CD4-positive, alpha-beta T cell treated with Interleukin-2 at 100 ng/mL for 4 hours (primary cell): Measurements from ENCODE around the gene TBC1D9.

Source experiments
- DNase-seq: peaks from one replicate; pipeline ENCODE4 v3.0.0-alpha.2; 2020; ENCODE audit warnings: low spot score

TBC1D9 gene

DNA sequence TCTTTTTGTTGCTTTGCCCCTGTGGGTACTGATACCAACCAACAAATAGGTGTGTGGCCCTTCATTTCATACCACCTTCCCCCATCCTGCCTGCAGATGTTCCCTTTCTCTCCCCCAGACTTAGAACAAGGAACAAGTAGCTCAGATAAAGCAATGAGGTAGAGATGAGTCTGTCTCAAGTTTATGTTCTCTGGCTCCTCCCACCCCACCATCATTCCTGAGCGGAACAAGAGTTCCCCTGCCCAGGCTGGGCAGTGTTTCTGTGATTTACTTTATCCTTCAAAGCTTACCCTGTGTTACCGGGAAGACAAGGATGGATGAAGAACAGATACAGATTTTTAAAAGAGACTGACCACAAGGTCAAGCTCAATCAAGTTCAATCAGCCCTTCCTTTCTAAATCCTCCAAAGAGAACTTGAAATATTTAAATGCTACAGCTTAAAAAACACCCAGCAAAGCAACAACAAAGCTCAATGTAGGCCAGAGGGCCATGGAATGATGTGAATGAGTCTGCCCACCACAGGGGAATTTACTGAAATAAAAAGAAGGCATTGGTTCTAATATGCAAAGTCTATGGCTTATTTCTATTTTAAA lies 107.4 kb downstream of the TBC1D9 start:
- no peak for DNase-seq

DNA sequence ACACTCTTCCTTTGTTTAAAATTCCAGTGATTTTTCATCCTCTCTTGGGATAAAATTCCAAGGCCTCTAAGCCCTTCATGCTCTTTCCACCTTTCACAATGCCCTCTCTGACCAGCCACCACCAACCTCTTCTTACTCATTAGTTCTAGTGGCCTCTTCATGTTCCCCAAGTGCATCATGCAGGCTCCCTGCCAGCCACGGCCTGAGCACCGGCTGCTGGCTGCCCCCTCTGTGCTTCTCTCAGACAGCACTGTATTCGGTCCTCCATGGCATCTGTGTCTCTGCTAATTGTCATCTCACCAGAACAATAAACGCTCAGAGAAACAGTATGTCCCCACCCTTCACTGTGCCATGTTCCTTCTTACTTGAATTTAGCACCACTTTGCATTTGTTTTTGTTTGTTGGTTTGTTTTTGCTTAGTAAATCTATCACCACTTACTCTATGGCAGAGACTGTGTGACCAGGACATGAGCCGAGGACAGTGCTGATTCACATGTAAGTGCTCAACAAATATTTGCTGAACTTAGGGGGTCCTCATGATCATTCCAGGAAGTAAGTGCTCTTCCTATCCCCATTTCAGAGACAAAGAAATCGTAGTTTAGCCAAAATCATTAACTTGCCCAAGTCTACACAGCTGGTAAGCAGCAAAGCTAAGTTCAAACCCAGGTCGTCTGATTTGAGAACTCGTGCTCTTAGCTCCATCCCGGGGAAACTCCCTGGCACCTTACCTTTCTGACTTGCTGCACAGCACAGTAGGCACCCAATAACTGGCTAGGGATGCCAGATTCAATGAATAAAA lies 110.4 kb downstream of the TBC1D9 start:
- DNase-seq, result no peak

- no peak for DNase-seq
Measured at GRCh38 chr4:140645196-140645595, 111.0 kb downstream of the TBC1D9 start.

DNA sequence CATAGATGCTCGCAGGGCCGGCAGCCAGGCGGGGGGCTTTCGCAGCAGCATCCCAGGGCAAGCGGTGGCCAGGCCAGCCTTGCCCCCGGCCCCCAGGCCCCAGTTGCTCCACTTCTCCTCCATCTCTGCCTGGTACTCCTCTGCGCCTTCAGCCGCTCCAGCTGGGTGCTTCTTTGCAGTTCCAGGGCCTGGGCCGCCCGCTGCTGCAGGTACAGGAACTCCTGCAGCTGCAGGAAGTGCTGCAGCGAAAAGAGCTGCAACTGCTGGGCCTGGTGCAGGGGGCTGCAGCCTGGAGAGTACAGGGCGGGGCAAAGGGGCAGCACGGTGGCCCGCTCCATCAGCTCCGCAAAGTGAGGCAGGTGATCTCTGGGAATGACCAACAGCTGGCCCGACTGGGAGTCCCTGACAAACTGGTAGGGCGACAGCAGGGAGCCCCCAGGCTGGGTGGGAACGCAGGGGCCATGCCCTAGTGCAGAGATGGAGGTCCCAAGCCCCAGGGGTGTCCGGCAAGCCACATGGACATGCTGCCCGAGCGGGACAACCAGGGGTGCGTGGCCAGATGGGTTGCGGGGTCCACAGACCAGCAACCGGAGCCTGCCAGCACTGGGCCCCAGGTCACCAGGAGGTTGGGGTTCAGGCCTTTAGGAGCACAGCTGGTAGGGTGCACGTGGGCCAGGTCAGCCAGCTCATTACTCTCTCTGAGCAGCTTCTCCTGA lies 111.6 kb downstream of the TBC1D9 start:
- no peak for DNase-seq

DNA sequence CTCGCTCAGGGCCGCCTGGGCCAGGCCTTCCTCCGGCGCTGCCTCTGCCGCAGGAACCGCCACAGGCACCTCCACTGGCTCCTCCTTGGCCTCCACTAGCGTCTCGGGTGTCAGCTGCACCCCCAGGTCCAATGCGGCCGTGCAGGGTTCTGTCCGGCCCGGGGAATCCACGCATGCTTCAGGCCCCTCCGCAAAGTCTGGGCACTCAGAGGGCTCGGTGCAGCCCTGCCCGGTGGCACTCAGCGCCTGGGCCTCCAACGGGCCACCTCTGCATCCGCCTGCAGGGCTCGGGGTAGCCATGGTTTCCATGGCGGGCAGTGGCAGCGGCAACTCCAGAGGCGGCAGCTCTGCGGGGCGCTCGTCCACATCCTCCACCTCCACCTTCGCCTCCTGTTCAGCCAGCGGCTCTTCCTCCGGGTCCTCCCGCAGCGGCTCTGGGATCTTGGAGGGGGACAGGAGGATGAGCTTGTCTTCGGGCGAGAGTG lies 112.6 kb downstream of the TBC1D9 start:
- DNase-seq, result no peak

DNA sequence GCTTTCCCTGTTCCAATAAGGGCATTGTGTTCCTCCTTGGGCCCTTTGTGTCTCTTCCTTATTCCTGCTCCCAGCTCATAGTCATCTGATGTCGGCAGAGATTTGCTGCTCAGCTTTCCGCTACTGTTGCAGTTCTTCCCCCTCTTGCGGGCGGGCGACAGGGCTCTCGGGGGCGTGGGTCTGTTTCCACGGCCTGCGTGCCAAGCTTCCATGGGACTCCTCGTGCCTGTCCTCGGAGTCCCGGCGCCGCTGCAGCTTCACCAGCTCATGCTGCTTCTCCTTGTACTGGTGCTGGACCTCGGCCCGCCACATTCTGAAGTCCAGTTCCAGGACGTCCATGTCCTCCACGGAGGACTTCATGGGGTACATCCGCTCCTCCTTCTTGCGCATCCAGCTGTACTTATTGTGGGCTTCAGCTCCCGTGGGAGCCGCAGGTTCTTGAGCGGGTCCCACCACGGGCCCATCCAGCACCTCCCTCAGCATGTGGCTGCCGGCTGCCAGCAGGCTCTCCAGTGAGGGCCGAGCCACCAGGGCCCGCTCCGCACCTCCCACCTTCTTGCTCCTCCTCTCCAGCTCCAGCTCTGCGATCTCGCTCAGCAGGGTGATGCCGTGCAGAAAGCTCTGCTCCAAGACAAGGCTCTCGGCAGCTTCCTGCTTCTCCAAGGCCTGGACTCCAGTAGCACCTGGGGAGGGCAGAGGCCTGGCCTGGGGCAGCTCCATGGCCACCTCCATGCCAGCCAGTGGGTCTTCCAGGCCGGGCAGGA lies 113.3 kb downstream of the TBC1D9 start:
- no peak for DNase-seq

GRCh38 chr4:140641789-140642439 lies 114.3 kb downstream of the TBC1D9 start:
- no peak for DNase-seq

GRCh38 chr4:140641105-140641555 lies 115.1 kb downstream of the TBC1D9 start:
- no peak for DNase-seq

DNA sequence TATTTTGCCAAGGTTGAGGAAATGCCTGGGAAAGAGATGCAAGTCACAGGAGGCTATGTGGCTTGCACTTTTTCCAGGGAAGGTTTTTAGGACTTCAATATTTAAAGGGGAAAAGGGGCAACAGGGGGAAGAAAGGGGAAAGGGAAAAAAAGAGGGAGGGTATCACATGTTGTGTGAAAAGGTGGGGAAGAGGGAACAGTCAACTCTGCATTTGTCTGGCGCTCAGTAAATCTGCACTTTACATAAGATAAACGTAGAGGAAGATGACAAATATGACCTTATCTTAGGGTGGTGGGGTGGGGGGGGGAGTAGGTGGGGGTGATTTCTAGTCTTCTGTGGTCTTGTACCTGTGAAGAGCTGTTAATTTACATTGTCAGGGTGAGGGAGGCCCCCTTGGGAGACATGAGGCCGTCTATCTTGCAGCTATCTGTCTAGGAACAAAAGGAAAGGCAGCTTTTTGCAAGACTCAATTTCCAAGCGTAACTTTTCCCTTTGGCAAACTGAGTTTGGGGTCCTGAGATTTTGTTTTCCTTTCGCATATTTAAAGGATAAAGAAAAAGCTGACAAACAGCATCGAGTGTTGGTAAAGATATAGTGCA lies 115.9 kb downstream of the TBC1D9 start:
- no peak for DNase-seq

DNA sequence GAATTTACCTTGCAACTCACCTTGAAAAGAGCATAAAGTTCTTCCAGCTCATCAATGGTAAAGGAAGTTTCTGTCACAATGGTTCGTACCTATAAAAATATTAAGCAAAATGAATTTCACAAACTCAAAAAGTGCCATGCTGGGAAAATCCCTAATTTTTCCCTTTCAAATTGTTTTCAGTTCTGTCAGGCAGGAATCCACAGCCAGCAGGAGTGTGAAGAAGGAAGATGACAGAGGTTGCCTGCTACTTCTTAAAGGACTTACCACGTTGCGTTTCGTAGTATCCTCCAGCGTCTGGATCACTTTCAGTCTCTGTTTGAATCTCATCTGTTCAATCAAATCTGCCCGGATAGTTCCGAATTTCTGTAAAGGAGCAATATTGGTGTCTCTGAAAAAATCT lies 117.1 kb downstream of the TBC1D9 start:
- no peak for DNase-seq

DNA sequence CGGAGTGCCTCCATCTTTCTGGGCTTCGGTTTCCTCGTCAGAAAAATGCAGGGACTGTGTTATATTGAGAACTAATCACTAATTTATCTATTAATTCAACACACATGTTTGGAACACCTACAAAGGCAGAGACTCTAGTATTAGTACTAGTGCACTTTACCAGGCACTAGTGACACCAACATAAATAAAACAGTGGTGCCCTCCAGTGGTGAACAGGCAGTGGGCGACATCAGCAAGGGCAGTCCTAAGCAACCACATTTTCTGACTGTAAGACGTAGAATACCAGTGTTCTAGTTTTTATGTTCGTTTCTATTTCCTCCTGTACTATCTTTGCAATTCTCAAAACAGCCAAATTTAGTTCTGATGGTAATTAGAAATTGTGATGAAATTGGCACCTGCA lies 118.3 kb downstream of the TBC1D9 start:
- peak; percentile 17 for DNase-seq

DNA sequence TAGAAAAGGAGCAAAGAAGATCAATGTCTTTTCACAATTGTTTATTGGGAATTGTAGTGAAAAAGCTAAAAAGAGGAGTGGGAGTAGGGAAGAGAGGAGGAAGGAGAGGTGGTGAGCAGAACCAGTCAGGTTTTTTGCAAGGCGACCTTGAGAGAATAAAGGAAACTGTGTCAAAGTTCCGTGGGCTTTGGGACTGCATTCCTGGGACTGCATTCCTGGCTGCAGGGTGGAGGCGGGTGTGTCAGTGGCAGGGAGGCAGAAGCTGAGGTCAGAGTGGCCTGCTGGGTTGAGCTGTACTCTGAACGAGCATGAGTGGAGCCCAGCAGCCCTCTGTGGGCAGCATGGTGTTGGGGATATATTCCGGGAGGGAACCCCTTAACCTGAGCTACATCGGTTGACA lies 120.6 kb downstream of the TBC1D9 start:
- no peak for DNase-seq

DNA sequence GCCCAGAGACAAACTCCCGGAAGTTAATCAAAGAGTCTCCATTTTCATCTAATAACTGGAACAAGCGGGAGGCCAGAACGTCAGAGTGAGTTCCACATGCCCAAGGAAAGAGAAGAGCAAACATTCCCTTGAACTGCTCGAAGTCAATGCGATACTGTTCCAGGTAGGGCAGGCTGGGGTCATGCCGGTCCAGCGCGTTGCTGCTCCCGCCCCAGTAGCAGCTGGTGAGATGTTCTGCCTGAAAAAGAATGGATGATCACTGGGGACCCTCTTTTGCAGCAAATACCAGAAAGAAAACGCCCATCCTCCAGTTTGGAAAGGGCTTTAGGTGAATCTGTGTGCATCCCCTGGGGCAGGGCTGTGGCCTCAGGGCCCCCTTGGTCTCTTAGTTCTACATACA lies 122.2 kb downstream of the TBC1D9 start:
- no peak for DNase-seq

- no peak for DNase-seq
Measured at GRCh38 chr4:140633124-140633523, 123.1 kb downstream of the TBC1D9 start.

DNA sequence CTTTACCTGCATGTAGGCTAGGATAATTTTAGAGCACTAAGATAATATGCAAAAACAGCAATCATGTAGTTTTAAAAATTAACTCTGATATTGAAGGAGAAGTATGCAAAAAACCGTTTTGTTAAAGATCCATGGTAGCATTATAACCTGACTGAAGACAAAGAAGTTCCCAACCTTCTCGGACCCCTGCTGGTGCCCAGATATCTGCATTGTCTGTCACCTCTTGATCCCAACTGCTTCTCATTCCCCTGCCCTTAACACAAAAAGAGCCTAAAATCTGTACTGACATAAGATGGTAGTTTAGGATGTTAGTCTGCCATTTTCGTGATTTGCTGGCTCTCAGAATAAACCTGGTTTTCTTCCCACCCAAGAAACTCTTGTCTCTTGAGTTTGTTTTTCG lies 125.9 kb downstream of the TBC1D9 start:
- DNase-seq, result no peak

GRCh38 chr4:140628016-140628415 lies 128.2 kb downstream of the TBC1D9 start:
- no peak for DNase-seq

- DNase-seq, result no peak
Measured at GRCh38 chr4:140626661-140627376, 129.4 kb downstream of the TBC1D9 start.

DNA sequence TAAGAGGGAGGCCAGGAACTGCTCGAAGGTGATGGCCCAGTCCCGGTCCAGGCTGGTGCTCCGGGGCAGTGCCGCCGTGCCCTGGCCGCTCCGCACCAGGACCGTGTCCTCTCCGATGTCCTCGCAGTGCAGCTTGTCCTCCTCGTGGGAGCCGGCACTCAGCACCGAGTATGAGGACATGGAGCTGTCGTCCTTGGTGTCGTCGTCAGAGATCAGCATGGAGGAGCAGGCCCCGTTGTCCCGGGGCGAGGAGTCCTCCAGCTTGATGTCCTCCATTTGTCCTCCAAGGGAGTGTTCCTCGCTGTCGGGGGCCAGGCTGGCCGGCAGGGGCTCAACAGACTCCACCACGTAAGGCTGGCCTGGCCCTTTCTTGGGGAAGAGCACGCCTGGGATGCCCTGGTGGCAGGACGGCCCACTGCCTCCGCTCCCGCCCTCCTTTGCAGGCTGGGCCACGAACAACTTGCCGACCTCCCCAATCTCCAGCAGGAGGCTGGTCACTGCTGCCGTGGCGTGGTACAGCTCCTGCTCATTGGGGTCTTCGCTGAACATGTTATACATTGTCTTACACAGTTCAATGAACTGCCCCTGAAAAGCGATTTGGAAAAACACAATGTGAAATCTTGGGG lies 133.7 kb downstream of the TBC1D9 start:
- DNase-seq, result no peak

DNA sequence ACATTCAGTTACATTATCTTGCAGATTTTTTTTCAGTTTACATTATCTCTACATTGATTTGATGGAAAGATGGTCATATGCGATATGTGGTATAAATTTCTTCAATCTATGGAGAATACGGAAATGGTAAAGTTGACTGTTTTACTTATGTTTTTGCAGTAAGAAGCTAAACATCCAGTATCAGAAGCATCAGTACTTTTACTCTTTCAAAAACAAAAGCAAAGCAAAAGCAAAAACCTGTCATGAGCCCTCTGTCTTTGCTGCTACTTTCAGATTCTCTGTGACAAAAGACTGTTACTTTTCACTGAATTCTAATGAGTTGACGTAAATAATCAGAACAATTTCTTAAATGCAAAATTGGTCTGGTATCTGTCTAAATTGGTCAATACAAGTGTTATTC lies 135.0 kb downstream of the TBC1D9 start:
- no peak for DNase-seq
